ENCODE measurements around the gene SLC16A3. TPM values are rescaled to one million over a fixed set of nuclear protein-coding genes. Genes with fewer than 3 reads are reported as not detected.
"Not testable (repeated sequence)": the region's sequence is repeated elsewhere in the genome, so short reads cannot be mapped to it uniquely, and the experiment has no call there.

The SLC16A3 gene
- total RNA-seq, 2 donors from 2014 or later = 2.0 to 5.4 TPM

DNA sequence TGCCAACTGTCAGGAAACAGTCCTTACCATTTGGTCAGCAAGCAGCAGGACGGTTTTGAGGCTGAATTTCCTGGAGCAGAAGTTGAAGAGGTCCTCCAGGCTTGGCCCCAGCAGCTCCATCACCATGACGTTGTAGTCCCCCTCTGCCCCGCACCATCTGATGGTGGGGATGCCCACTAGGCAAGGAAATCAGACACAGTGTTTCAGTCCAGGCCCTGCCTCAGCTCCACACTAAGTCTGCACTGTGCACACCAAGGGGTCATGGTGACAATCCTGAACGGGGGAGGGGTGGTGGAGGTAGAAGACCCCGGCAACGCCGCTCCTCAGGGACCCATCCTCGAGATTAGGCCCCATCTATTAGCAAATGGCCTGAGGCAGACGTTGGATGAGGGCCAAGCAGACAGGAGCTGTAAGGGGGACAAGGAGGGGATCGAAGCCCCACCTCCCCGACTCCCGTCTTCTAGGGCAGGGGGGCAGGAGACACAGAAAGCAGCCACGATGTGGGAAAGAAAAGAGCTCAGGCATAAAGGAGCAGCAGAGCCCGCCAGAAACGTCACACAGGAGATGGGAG lies 26.6 kb downstream of the SLC16A3 start:
- 84 to 88% methylated on average over 15 of the region's 15 CpGs for WGBS, 2 donors

DNA sequence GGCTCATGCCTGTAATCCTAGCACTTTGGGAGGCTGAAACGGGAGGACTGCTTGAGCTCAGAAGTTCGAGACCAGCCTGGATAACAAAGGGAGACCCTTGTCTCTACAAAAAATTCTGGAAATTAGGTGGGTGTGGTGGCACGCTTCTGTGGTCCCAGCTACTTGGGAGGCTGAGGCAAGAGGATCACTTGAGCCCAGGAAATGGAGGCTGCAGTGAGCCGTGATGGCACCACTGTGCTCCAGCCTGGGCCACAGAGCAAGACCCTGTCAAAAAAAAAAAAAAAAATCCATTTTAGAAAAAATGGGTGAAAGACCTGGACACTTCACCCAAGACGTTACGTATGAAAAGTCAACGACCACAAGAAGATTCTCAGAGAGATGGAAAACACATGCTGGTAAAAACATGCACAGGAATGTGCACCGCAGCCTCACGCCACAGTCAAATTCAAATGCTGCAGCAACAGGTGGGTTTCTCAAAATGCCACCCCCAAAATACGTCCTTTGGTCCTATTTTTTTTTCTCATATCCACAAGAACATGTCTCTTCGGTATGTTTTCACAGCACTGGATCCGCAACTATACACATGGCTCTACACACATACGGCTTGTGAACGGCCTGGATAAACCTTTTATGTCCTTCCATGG lies 27.5 kb downstream of the SLC16A3 start:
- WGBS, 2 donors = 90 to 93% methylated on average over 14 of the region's 14 CpGs
- intact Hi-C loops (cut with DNase I) = no loop called here
- Histone ChIP-seq H3K9me3 (no peaks in the 10 kb centered on the region), H3K36me3 (replicated peaks in 1 of 2; ENCODE audit: insufficient read depth in 1 of 2, low read depth in 2 of 2) (peaks cover 24 to 49% of the 10 kb centered on the region in 2 donors), H3K27me3 (no peaks in the 10 kb centered on the region), H3K4me1 (no peaks in the 10 kb centered on the region), H3K27ac (no peak overlapping the region), H3K4me3 (no peak overlapping the region)
- TF ChIP-seq POLR2A (IDR thresholded peaks at IDR 0.05) (no peak), CTCF (IDR thresholded peaks at IDR 0.05) (no peak)
- ATAC-seq (no peak), DNase-seq (no peak)

More for the DNA sequence above, 26.6 kb downstream of the SLC16A3 start:
- TF ChIP-seq CTCF (IDR thresholded peaks at IDR 0.05) = no peak
- TF ChIP-seq POLR2A (IDR thresholded peaks at IDR 0.05) = no peak
- DNase-seq (no peak), ATAC-seq (no peak)
- peaks cover 32 to 50% of the 10 kb centered on the region in 2 donors for H3K36me3 ChIP-seq (replicated peaks in 1 of 2; ENCODE audit: insufficient read depth in 1 of 2, low read depth in 2 of 2)
- no peaks in the 10 kb centered on the region for H3K27me3 ChIP-seq
- intact Hi-C loops (cut with DNase I) = no loop called here
- no peak overlapping the region for H3K27ac ChIP-seq
- no peaks in the 10 kb centered on the region for H3K4me1 ChIP-seq
- H3K9me3 ChIP-seq = no peaks in the 10 kb centered on the region
- H3K4me3 ChIP-seq = no peak overlapping the region

DNA sequence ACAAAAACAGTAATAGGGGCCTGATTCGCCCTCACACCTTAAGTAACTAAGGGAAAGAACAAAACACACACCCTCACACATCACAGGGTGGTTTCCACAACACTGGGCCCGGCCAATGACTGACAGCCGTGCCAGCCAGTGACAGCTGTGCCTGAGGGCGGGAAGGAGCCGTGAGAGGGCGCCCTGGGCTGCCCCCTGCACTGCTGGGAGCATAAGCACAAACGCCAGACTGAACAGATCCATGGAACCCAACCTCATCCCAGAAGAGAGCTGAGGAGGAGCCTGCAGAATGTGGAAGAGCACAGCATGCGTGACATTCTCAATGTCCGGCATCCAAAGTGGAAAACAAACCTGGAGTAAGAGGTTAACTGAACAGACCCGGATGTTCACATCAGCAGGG lies 28.6 kb downstream of the SLC16A3 start:
- intact Hi-C loops (cut with DNase I) = no loop called here
- no peaks in the 10 kb centered on the region for H3K27me3 ChIP-seq
- peak in 1 of 4 donors; percentile 58 for DNase-seq
- peak; percentile 62 for ATAC-seq
- no peak overlapping the region for H3K4me3 ChIP-seq
- no peaks in the 10 kb centered on the region for H3K4me1 ChIP-seq
- H3K9me3 ChIP-seq = no peaks in the 10 kb centered on the region
- peaks cover 12 to 44% of the 10 kb centered on the region in 2 donors for H3K36me3 ChIP-seq (replicated peaks in 1 of 2; ENCODE audit: insufficient read depth in 1 of 2, low read depth in 2 of 2)
- TF ChIP-seq POLR2A (IDR thresholded peaks at IDR 0.05) (no peak), CTCF (IDR thresholded peaks at IDR 0.05) (no peak)
- 69 to 73% methylated on average over 10 of the region's 10 CpGs for WGBS, 2 donors
- H3K27ac ChIP-seq = no peak overlapping the region

DNA sequence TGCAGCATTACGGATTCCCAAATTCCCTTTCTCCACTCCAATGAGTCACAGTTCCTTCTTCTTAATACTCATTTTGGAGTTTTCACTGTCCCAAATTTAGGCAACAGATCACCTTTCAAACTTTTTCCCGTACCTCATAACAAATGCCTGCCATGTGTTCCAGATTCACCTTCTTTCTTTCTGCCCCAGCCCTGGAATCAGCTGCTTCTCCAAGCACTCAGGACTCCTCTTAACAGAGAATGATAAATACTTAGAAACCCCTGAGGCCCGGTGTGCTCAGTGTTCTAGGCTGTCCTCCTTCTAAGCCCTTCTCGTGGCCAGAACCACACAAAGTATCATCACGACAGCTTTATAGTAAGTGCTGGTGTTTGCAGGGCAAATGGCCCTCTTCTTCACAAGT lies 29.7 kb downstream of the SLC16A3 start:
- H3K27me3 ChIP-seq = no peaks in the 10 kb centered on the region
- intact Hi-C loops (cut with DNase I) = no loop called here
- H3K27ac ChIP-seq = no peak overlapping the region
- H3K36me3 ChIP-seq (replicated peaks in 1 of 2; ENCODE audit: insufficient read depth in 1 of 2, low read depth in 2 of 2) = peaks cover 9 to 35% of the 10 kb centered on the region in 2 donors
- no peaks in the 10 kb centered on the region for H3K9me3 ChIP-seq
- no peak overlapping the region for H3K4me3 ChIP-seq
- TF ChIP-seq POLR2A (IDR thresholded peaks at IDR 0.05) (no peak), CTCF (IDR thresholded peaks at IDR 0.05) (no peak)
- no peak for DNase-seq
- H3K4me1 ChIP-seq = peaks cover under 1% of the 10 kb centered on the region
- WGBS, 2 donors = 77 to 79% methylated on average over 5 of the region's 5 CpGs
- ATAC-seq = no peak

- H3K4me3 ChIP-seq; H3K27me3 ChIP-seq; DNase-seq; H3K4me1 ChIP-seq; H3K27ac ChIP-seq; ATAC-seq; H3K9me3 ChIP-seq; intact Hi-C loops (cut with DNase I): not testable (repeated sequence)
- H3K36me3 ChIP-seq (replicated peaks in 1 of 2; ENCODE audit: insufficient read depth in 1 of 2, low read depth in 2 of 2) = peaks cover 18 to 33% of the 10 kb centered on the region in 2 donors
- 86 to 91% methylated on average over 8 of the region's 8 CpGs for WGBS, 2 donors
These were observed 31.4 kb downstream of the SLC16A3 start for GRCh38 chr17:82259972-82260961.

All from body of pancreas (tissue), 4 donors.